GM10266 (cell line): ENCODE data around the gene SEC24C.

Experiments
- DNase-seq: peaks from one replicate; pipeline ENCODE4 v3.0.0; 2012; ENCODE audit errors: extremely low spot score
- TF ChIP-seq, protein P1 (sequence below): IDR thresholded peaks from 2 replicates; pipeline ENCODE4 v1.5.1; 2012; ENCODE audit warnings: mild to moderate bottlenecking, low read depth; ENCODE audit not compliant: control insufficient read depth, insufficient read depth; ENCODE audit errors: missing control alignments

The SEC24C gene

DNA sequence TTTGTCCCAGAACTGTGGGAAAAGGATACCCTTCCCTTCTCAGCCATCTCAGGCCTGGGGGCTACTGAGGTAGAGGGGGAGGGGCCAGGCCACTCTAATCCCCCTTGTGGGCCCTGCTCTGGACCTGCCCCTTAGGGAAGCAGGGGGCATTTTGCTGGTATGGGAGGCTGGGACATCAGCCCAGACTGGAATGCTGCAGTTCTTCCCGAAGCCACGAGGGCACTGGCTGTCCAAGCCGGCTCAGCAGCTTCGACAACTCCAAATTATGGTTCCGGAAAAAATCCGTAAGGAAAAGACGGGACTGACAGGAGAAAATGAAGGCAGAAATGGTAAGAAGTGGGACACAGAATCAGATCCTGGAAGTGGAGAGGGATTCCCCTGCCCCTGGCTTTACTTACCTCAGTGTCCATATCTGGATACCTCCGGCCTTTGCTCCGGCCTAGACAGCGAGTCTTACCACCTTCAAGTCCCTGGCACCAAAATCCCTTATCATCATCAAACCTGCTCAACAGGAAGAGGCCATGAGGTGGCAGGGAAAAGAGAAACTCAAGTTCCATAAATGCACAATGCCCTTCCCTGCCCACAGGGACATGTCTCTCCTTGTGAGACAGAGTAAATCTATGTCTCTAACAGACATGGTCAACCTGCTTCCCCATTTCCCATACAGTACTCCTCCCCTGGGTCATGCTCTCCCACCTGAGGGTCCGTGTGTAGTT lies 58.3 kb downstream of the SEC24C start:
- TF ChIP-seq, protein P1, sequence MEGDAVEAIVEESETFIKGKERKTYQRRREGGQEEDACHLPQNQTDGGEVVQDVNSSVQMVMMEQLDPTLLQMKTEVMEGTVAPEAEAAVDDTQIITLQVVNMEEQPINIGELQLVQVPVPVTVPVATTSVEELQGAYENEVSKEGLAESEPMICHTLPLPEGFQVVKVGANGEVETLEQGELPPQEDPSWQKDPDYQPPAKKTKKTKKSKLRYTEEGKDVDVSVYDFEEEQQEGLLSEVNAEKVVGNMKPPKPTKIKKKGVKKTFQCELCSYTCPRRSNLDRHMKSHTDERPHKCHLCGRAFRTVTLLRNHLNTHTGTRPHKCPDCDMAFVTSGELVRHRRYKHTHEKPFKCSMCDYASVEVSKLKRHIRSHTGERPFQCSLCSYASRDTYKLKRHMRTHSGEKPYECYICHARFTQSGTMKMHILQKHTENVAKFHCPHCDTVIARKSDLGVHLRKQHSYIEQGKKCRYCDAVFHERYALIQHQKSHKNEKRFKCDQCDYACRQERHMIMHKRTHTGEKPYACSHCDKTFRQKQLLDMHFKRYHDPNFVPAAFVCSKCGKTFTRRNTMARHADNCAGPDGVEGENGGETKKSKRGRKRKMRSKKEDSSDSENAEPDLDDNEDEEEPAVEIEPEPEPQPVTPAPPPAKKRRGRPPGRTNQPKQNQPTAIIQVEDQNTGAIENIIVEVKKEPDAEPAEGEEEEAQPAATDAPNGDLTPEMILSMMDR: no peak
- DNase-seq: no peak

DNA sequence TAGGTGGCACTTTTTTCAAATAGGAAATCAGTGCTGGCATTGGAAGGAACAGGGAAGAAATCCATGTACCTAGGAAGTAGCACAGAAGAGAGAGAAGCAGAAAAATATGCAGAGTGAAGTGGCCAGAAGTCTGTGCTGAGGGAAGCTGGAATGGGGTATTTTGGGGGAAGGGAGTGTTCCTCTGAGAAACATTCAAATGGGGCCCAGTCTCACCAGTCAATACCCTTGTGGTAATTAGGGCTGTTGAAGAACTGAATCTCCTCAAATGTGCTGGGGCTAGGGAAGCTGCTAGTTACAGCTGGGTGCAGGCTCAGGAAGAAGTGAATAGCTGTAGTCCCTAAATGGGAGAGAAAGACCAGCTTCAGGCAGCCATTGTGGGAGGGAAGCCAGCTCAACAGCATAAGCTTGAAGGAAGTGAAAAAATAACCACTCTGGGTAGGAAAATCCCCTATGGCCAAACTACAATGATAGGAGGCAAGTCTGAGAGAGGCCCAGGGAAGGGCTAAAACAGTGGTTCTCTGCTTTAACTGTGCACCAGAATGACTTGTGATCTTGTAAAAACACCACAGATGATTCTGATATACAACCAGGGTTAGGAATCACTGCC lies 59.6 kb downstream of the SEC24C start:
- DNase-seq: peak; percentile 87
- TF ChIP-seq, protein P1: no peak

DNA sequence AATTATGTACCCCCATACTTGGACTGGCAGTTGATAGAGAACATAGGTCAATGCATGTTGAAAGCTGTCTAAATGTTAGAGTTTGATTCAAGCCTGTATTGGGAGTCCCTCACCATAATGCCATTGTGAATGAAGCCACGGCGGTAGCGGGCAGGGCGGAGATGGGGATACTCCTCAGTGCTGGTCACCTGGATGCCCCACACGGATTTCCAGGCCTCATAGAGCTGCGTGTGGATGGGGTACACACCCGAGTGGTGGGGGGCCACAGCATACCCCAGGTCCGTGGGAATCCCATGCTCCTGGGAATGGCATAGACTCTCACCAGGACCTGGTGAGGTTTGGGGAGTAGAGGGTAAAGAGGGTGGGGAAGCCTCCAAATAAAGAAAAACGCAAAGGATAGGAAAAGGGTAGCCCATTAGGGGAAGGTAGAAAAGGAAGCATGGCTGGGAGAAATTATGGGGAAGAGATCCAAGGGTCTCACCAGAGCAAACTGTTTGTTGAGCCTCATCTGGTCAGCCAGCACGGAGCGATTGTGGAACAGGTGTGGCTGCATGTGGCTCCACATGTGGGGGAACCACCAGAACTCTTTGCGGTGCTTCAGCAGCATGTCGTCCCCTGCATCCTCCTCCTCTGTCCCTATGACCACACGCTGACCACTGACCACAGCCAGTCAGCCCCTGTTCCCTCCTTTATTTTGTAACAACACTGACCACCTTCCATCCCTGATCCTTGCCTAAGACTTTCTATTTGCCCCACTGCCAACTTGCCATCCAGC lies 62.2 kb downstream of the SEC24C start:
- no peak for DNase-seq
- TF ChIP-seq, protein P1: no peak

DNA sequence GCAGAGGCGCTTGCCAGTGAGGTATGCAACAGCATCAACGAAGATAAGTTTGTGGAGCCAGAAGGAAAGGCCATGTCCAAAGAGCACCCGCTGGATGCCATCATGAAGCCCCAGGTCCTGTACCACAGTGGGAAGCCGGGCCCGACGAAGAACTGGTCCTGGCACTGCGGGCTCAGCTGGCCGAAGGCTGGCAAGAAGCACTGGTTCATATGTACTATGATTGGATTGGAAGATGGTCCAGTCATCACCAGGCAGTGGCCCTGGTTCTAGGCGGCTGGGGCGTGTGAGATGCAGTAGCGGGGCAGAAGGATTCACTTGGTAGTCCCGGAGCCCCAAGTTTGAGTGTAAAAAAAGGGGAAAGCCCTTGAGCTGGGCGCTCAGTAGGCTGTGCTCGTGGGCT lies 63.3 kb downstream of the SEC24C start:
- TF ChIP-seq, protein P1: no peak
- no peak for DNase-seq

DNA sequence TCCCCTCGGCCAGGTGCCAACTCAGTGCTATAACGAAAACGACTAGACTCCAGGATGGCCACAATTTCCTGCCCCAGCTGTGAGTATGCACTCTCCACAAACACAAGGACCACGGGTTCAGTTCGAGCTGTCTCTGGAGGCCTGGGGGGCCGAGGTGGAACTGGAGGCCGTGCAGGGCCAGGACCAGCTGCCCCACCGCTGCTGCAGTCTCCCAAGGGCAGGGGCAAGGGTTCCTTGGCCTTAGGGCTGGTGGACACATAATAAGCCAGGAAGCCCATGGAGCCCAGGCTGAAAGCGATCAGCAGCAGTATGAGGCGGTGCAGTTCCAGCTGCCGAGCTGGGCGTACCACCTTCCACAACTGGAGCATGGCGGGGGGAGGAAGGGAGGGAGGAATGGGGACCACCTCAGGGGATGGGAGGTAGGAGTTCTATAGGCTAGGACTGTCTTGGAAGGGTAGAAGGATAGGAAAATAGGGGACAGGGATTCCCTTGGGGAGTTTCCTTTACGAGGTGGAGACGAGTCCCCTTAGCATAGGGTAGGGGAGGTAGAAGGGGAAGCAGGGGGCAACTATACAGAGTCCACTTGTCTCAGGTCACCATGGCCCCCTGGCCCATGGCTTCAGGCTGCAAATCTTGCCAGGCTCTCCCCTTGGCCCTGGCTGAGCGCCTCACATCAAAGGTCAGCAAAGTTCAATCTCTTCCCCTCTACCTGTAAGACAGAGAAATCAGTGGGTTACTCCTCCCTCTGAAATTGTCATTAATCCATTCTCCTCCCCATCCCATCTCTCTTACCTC lies 64.0 kb downstream of the SEC24C start:
- TF ChIP-seq, protein P1: no peak
- no peak for DNase-seq

DNA sequence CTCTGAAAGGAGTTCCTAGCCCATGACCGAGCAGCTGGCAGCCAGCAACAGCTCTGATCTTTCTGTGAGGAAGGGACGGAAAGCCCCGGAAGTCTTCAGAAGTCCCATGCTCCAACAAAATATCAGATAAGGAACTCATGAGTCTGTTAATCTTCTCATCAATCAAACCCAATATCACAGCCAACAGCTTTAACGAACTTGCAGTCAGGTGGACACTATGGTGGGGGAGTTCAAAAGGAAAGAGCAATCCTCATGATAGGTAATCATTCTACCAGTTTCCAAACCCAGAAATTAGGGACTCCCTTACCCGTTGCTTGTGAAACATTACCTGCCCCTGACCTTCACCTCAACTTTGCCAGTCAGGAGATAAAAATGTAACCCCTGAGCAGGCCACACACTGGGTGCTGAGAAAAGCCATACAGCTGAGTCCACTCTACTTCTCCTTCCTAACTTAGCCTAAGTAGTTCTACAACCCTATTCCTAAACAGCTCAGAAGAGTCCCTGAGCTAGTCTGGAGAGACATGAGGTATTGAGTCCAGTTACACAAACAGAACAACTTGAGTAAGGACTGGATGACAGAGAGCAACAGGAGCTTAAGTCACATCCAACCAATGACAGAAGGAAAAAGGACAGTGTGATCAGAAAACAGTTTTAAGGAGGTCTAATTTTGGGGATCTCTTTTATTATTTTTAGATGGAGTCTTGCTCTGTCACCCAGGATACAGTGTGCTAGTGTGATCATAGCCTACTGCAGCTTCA lies 65.1 kb downstream of the SEC24C start:
- TF ChIP-seq, protein P1: no peak

More for the DNA sequence above, 65.1 kb downstream of the SEC24C start:
- no peak for DNase-seq
